ENCODE data around the gene SEC14L5.
"Not testable (repeated sequence)": the region's sequence is repeated elsewhere in the genome, so short reads cannot be mapped to it uniquely, and the experiment has no call there.

SEC14L5 gene

GRCh38 chr16:5042574-5043171 lies 84.5 kb downstream of the SEC14L5 start:
- peak; percentile 28 for DNase-seq

GRCh38 chr16:5044011-5044540 lies 85.9 kb downstream of the SEC14L5 start:
- DNase-seq = no peak

GRCh38 chr16:5044581-5044980 lies 86.5 kb downstream of the SEC14L5 start:
- not testable (repeated sequence) for DNase-seq

- DNase-seq = no peak
These were observed 87.5 kb downstream of the SEC14L5 start for GRCh38 chr16:5045499-5046115.

- DNase-seq = no peak
These were observed 88.8 kb downstream of the SEC14L5 start for GRCh38 chr16:5046914-5047313.

GRCh38 chr16:5054876-5055865 lies 97.0 kb downstream of the SEC14L5 start:
- DNase-seq = no peak

GRCh38 chr16:5056352-5056751 lies 98.2 kb downstream of the SEC14L5 start:
- no peak for DNase-seq

- DNase-seq = peak; percentile 62
These were observed 100.3 kb downstream of the SEC14L5 start for GRCh38 chr16:5058476-5058875.

- no peak for DNase-seq
These were observed 101.4 kb downstream of the SEC14L5 start for GRCh38 chr16:5059386-5060072.

- no peak for DNase-seq
These were observed 102.0 kb downstream of the SEC14L5 start for GRCh38 chr16:5060073-5060641.

- no peak for DNase-seq
These were observed 103.9 kb downstream of the SEC14L5 start for GRCh38 chr16:5062051-5062450.

GRCh38 chr16:5062790-5063765 lies 104.9 kb downstream of the SEC14L5 start:
- DNase-seq = no peak

GRCh38 chr16:5064915-5065314 lies 106.8 kb downstream of the SEC14L5 start:
- no peak for DNase-seq

- DNase-seq = no peak
These were observed 107.2 kb downstream of the SEC14L5 start for GRCh38 chr16:5065326-5065725.

- no peak for DNase-seq
These were observed 107.7 kb downstream of the SEC14L5 start, which contains the start of gene C16orf89 for GRCh38 chr16:5065813-5066212. Gene C16orf89, minus strand, starts transcription at chr16:5065956. Its CDS starts 48 bp downstream, at chr16:5065908.

- DNase-seq = no peak
These were observed 108.4 kb downstream of the SEC14L5 start for GRCh38 chr16:5066511-5066910.
